Brain pericyte (primary cell): ENCODE results near the gene CEACAM16.
"Not testable (repeated sequence)": the region's sequence is repeated elsewhere in the genome, so short reads cannot be mapped to it uniquely, and the experiment has no call there.

Experiments
- DNase-seq: peaks from one replicate; pipeline ENCODE4 v3.0.0-alpha.2; 2012; ENCODE audit warnings: low read depth, low spot score

The CEACAM16 gene

GRCh38 chr19:44698492-44699201 is at the start of gene CEACAM16:
CEACAM16 (plus strand) TSS chr19:44699151; CDS start chr19:44701457, 2,306 bp downstream.
- no peak for DNase-seq

GRCh38 chr19:44649578-44650145 is 49.3 kb upstream of the CEACAM16 start:
- DNase-seq = no peak

GRCh38 chr19:44653343-44653742 is 45.6 kb upstream of the CEACAM16 start:
- no peak for DNase-seq

GRCh38 chr19:44653977-44654774 is 44.8 kb upstream of the CEACAM16 start:
- no peak for DNase-seq

- DNase-seq = no peak
These were observed 41.6 kb upstream of the CEACAM16 start for GRCh38 chr19:44657211-44657921.

DNA sequence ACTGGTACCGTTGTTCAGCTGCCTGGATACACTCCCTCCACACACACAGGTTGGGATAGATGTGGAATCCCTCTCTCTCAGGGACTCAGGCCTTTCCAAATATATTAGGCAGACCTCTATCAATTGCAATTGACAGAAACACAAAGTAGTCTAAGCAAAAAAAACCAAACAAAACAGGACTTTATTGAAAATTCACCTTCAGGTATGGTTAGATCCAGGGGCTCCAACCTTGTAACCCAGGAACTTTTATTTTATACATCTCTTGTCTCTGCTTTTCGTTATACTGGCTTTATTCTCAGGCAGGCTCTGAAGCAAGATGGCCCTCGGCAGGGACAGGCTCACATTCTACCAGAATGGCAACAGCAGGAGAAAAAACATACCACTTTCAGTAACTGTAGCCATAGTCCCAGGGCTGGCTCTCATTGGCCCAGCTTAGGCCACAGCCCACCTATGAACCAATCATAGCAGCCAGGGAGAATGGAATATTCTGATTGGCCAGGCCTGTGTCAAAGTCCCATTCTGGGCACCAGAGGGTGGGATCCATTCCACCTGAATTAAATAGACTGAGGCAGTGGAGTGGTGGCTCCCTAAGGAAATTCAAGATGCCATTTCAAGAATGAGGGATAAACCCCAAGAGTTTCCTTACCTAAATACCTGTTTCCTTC is 40.8 kb upstream of the CEACAM16 start:
- no peak for DNase-seq

GRCh38 chr19:44660081-44660480 is 38.9 kb upstream of the CEACAM16 start:
- no peak for DNase-seq

DNA sequence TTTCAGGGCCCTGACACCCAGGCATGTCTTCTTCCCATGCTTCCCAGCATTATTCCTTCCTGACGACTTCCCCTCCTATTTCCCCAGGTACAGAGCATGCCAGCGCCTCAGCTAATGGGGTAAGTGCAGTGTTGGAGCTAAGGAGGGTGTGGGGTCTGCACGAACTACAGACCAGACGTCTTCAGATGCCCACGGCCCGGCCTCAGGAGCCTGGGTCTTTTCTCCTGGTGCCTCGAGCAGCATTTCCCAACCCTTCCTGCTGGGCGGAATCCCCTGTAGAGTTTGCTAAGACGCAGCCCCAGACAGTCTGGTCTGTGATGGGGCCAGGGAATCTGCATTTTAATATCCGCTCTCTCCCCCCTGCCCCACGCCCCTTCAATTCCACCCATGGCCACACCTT is 37.7 kb upstream of the CEACAM16 start:
- DNase-seq = no peak

- no peak for DNase-seq
These were observed 37.0 kb upstream of the CEACAM16 start for GRCh38 chr19:44661904-44662303.

GRCh38 chr19:44662691-44663385 is 36.1 kb upstream of the CEACAM16 start:
- no peak for DNase-seq

- no peak for DNase-seq
These were observed 35.0 kb upstream of the CEACAM16 start for GRCh38 chr19:44663996-44664395.

- DNase-seq = no peak
These were observed 34.0 kb upstream of the CEACAM16 start for GRCh38 chr19:44664976-44665375.

DNA sequence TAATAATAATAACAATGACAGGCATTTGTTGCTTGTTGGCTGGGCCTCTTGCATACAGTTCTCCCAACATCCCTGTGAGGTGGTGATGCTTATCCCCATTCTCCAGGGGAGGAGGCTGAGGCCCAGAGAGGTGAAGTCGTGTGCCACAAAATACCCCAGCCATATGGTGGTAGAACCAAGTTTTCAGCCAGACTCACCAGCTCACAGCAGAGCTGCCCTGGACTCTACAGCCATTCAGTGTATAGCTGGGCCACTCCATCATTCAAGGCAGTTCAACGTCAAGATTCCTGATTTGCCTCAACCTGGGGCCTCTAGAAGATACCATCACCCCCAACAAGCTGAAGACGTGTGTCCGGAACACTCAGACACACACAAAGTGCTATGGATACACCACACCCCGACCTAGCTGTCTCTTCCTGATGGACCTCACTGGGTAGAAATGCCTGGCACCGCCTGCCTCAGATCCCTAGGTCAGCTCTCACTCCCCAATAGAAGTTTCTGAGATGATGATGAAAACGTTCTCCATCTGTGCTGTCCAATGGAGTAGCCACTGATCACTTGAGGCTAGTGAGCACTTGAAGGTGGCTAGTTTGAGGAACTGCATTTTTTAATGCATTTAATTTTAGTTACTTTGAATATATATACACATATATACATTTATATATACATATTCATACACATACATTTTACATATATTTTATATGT is 31.9 kb upstream of the CEACAM16 start:
- no peak for DNase-seq

GRCh38 chr19:44668985-44669764 is 29.8 kb upstream of the CEACAM16 start:
- no peak for DNase-seq

DNA sequence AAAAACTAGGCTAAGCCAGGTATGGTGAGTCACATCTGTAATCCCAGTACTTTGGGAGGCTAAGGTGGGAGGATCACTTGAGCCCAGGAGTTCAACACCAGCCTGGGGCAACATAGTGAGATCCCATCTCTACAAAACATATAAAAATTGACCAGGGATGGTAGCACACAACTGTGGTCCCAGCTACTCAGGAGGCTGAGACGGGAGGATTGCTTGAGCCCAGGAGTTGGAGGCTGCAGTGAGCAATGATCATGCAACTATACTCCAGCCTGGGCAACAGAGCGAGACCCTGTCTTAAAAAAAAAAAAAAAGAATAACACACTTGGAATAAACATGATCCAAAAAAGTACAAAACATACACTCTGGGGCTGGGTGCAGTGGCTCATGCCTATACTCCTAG is 28.9 kb upstream of the CEACAM16 start:
- DNase-seq = not testable (repeated sequence)

DNA sequence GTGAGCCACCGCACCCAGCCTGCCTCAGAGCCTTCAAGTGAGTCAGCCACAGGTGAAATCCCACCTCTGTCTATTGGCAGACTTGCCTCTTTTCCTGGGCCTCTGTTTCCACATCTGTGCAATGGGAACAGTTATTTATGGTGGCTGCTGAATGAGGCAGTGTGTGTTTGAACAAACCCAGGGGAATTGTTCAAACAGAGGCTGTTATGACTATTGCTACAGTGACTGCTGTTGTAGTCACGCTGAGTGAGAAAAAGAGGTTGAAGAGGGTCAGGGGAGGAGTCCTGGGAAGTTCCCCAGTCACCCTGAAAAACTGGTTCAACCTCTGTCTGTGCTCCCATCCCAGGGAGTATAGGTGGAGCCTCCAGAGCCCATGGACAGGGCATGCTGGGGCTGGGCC is 27.6 kb upstream of the CEACAM16 start, which contains the start of gene CEACAM19:
TSS of gene CEACAM19 (plus strand) at position 83 of the 400 bp plus-strand sequence. CDS start 450 bp downstream, outside the sequence.
- no peak for DNase-seq

GRCh38 chr19:44672226-44672625 is 26.7 kb upstream of the CEACAM16 start:
- no peak for DNase-seq

DNA sequence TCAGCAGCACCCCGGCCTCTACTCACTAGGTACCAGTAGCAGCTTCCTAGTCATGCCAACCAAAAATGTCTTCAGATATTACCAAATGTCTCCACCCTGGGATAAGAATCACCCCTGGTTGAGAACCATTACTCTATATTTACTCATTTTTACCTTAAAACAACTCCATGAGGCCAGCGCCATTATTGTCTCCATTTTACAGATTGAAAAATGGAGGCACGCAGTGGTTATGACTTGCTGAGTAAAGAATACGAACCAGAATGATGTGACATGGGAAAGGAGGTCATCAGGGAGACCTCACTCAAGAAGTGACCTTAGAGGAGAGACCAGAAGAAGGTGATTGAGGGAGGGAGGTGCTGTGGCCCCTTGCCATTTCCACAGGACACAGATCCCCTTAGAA is 25.4 kb upstream of the CEACAM16 start:
- DNase-seq = no peak

GRCh38 chr19:44675521-44675920 is 23.4 kb upstream of the CEACAM16 start:
- DNase-seq = no peak
